Measurements from ENCODE around the gene MAP3K10. TPM values are rescaled to one million over a fixed set of nuclear protein-coding genes. Genes with fewer than 3 reads are reported as not detected.

Gene MAP3K10
- total and polyA plus RNA-seq, 9 donors: 4.2 to 12.6 (median 11.0) TPM

DNA sequence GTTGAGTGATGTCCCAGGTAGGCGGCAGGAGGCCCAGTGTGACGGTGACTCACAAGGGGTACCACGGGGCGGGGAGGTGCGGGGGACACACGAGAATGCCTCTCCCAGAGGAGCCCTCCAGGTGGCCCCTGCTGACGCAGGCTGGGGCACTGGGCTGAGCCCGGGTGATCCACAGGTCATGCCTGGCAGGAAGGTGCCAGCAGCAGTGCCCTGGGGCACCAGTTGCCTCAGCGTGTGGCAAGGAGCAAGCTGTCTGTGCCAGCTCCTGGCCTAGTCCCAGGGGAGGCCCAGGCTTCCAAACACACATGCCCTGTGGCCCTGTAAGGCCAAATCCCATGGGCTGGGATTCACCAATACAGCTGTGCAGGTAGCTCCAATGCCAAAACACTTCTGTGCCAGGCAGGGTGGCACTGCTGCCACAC is 65.9 kb downstream of the MAP3K10 start:
- H3K36me3 ChIP-seq (ENCODE audit: control insufficient read depth, insufficient read depth, low read length): peaks cover 44% of the 10 kb centered on the region
- peaks cover under 1% of the 10 kb centered on the region for H3K9me3 ChIP-seq (replicated peaks; ENCODE audit: control insufficient read depth, low read depth, low read length)
- no peaks in the 10 kb centered on the region for H3K27me3 ChIP-seq (ENCODE audit: control insufficient read depth, insufficient read depth, low read length)
- no peak overlapping the region for H3K4me3 ChIP-seq (ENCODE audit: low read length)
- no peak overlapping the region for H3K27ac ChIP-seq (ENCODE audit: low read length)
- 88% methylated on average over 9 of the region's 9 CpGs for WGBS (ENCODE audit: insufficient coverage)
- H3K4me1 ChIP-seq (ENCODE audit: control insufficient read depth, insufficient read depth, low read length): peaks cover 6% of the 10 kb centered on the region
- no peak for DNase-seq

- peaks cover 37% of the 10 kb centered on the region for H3K36me3 ChIP-seq (ENCODE audit: control insufficient read depth, insufficient read depth, low read length)
- no peaks in the 10 kb centered on the region for H3K27me3 ChIP-seq (ENCODE audit: control insufficient read depth, insufficient read depth, low read length)
- no peak overlapping the region for H3K27ac ChIP-seq (ENCODE audit: low read length)
- H3K9me3 ChIP-seq (replicated peaks; ENCODE audit: control insufficient read depth, low read depth, low read length): peaks cover 2% of the 10 kb centered on the region
- no peak overlapping the region for H3K4me3 ChIP-seq (ENCODE audit: low read length)
- WGBS (ENCODE audit: insufficient coverage): no CpG with 5 or more reads among the region's 8 CpGs
- peaks cover 29% of the 10 kb centered on the region for H3K4me1 ChIP-seq (ENCODE audit: control insufficient read depth, insufficient read depth, low read length)
- no peak for DNase-seq
Measured at GRCh38 chr19:40261631-40262030, 70.4 kb downstream of the MAP3K10 start.

- Histone ChIP-seq H3K9me3 (replicated peaks; ENCODE audit: control insufficient read depth, low read depth, low read length) (peaks cover 2% of the 10 kb centered on the region), H3K4me3 (ENCODE audit: low read length) (no peak overlapping the region), H3K4me1 (ENCODE audit: control insufficient read depth, insufficient read depth, low read length) (peaks cover 33% of the 10 kb centered on the region), H3K27me3 (ENCODE audit: control insufficient read depth, insufficient read depth, low read length) (no peaks in the 10 kb centered on the region), H3K27ac (ENCODE audit: low read length) (no peak overlapping the region), H3K36me3 (ENCODE audit: control insufficient read depth, insufficient read depth, low read length) (peaks cover 29% of the 10 kb centered on the region)
- no peak for DNase-seq
- 67% methylated on average over 1 of the region's 3 CpGs for WGBS (ENCODE audit: insufficient coverage)
Measured at GRCh38 chr19:40262422-40262821, 71.2 kb downstream of the MAP3K10 start.

DNA sequence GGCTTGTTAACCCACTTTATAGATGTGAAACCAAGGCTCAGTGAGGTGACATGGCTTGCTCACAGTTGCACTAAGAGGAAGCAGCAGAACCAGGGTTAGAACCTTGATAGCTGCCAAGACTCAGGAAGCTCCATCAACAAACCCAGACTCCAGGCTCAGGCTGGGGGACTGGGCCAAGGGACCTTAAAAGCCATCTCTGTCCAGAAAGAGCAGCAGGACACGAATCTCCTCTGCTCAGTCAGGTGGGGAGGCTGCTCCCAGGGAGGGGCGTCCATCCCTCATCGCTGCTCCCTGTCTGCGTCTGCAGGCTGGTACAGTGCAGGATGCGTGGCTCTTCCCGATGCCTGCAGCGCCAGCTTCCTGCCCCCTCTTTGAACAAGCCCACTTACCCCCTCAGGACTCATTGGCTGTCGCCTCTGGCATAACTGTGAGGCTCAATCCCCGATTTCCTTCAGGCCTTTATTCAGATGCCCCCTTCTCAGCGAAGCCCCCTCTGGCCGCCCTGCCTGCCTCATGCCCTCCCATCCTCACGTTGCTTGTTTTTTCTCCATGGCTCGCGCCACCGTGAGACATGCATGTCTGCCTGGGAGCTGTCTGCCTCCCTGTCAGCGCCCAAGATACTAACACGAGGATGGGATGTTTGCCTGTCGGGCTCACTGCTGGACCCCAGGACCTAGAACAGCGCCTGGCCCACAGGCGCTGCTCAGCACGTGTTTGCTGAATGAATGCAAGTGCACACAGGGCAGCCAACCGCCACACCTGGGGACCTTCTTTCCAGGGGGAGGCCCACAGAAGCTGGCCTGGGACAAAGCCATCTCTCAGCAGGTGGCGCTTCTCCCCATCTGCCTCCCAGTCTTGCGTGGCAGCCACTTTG is 72.5 kb downstream of the MAP3K10 start:
- 89% methylated on average over 23 of the region's 24 CpGs for WGBS (ENCODE audit: insufficient coverage)
- Histone ChIP-seq H3K4me1 (ENCODE audit: control insufficient read depth, insufficient read depth, low read length) (peaks cover 42% of the 10 kb centered on the region), H3K27ac (ENCODE audit: low read length) (no peak overlapping the region), H3K36me3 (ENCODE audit: control insufficient read depth, insufficient read depth, low read length) (peaks cover 30% of the 10 kb centered on the region), H3K9me3 (replicated peaks; ENCODE audit: control insufficient read depth, low read depth, low read length) (peaks cover 2% of the 10 kb centered on the region), H3K4me3 (ENCODE audit: low read length) (no peak overlapping the region), H3K27me3 (ENCODE audit: control insufficient read depth, insufficient read depth, low read length) (no peaks in the 10 kb centered on the region)
- DNase-seq: no peak

- Histone ChIP-seq H3K36me3 (ENCODE audit: control insufficient read depth, insufficient read depth, low read length) (peaks cover 31% of the 10 kb centered on the region), H3K4me3 (ENCODE audit: low read length) (no peak overlapping the region), H3K27me3 (ENCODE audit: control insufficient read depth, insufficient read depth, low read length) (no peaks in the 10 kb centered on the region), H3K4me1 (ENCODE audit: control insufficient read depth, insufficient read depth, low read length) (peaks cover 42% of the 10 kb centered on the region), H3K27ac (ENCODE audit: low read length) (no peak overlapping the region), H3K9me3 (replicated peaks; ENCODE audit: control insufficient read depth, low read depth, low read length) (peaks cover 2% of the 10 kb centered on the region)
- DNase-seq: no peak
- WGBS (ENCODE audit: insufficient coverage): 72% methylated on average over 18 of the region's 19 CpGs
Measured at GRCh38 chr19:40264314-40265054, 73.3 kb downstream of the MAP3K10 start.

Other genes starting within 250 kb of the MAP3K10 start
- gene PSMC4, start 220.3 kb upstream of the MAP3K10 start, total RNA-seq: 53.4 TPM
- gene PSMC4, start 220.3 kb upstream of the MAP3K10 start, polyA plus RNA-seq (ENCODE audit: insufficient read depth in 1 of 8, insufficient read length in 8 of 8, low replicate concordance in 1 of 8): 10 to 100 TPM; 57.5 to 66.7 (median 61.3) TPM
- 8.9 TPM for gene ZNF546, start 194.4 kb upstream of the MAP3K10 start, total RNA-seq
- 1 to 10 TPM; 2.5 to 4.9 (median 3.3) TPM for gene ZNF546, start 194.4 kb upstream of the MAP3K10 start, polyA plus RNA-seq (ENCODE audit: insufficient read depth in 1 of 8, insufficient read length in 8 of 8, low replicate concordance in 1 of 8)
- gene ZNF780B, start 135.2 kb upstream of the MAP3K10 start, total RNA-seq: 16.4 TPM
- gene ZNF780B, start 135.2 kb upstream of the MAP3K10 start, polyA plus RNA-seq (ENCODE audit: insufficient read depth in 1 of 8, insufficient read length in 8 of 8, low replicate concordance in 1 of 8): 10 to 100 TPM in 4 of 8 donors, 1 to 10 TPM in 4; 5.7 to 14.2 (median 10.0) TPM
- 15.0 TPM for gene ZNF780A, start 100.5 kb upstream of the MAP3K10 start, total RNA-seq
- 1 to 10 TPM; 4.7 to 9.7 (median 7.2) TPM for gene ZNF780A, start 100.5 kb upstream of the MAP3K10 start, polyA plus RNA-seq (ENCODE audit: insufficient read depth in 1 of 8, insufficient read length in 8 of 8, low replicate concordance in 1 of 8)
- gene TTC9B, start 27.0 kb downstream of the MAP3K10 start, total RNA-seq: 0.09 TPM
- under 1 TPM in 5 of 8 donors, not detected in 3; 0.08 to 0.13 (median 0.12) TPM for gene TTC9B, start 27.0 kb downstream of the MAP3K10 start, polyA plus RNA-seq (ENCODE audit: insufficient read depth in 1 of 8, insufficient read length in 8 of 8, low replicate concordance in 1 of 8)
- gene CCNP, start 35.3 kb downstream of the MAP3K10 start, total RNA-seq: 0.31 TPM
- under 1 TPM; 0.23 to 0.65 (median 0.39) TPM for gene CCNP, start 35.3 kb downstream of the MAP3K10 start, polyA plus RNA-seq (ENCODE audit: insufficient read depth in 1 of 8, insufficient read length in 8 of 8, low replicate concordance in 1 of 8)
- 120 TPM for gene AKT2, start 93.9 kb downstream of the MAP3K10 start, total RNA-seq
- 100 to 1,000 TPM; 149 to 223 (median 176) TPM for gene AKT2, start 93.9 kb downstream of the MAP3K10 start, polyA plus RNA-seq (ENCODE audit: insufficient read depth in 1 of 8, insufficient read length in 8 of 8, low replicate concordance in 1 of 8)
- gene C19orf47, start 157.0 kb downstream of the MAP3K10 start, total RNA-seq: 36.6 TPM
- 10 to 100 TPM; 54.3 to 70.2 (median 58.8) TPM for gene C19orf47, start 157.0 kb downstream of the MAP3K10 start, polyA plus RNA-seq (ENCODE audit: insufficient read depth in 1 of 8, insufficient read length in 8 of 8, low replicate concordance in 1 of 8)
- 255 TPM for gene PLD3, start 157.3 kb downstream of the MAP3K10 start, total RNA-seq
- gene PLD3, start 157.3 kb downstream of the MAP3K10 start, polyA plus RNA-seq (ENCODE audit: insufficient read depth in 1 of 8, insufficient read length in 8 of 8, low replicate concordance in 1 of 8): 100 to 1,000 TPM; 193 to 271 (median 265) TPM
- 0.13 TPM for gene HIPK4, start 198.8 kb downstream of the MAP3K10 start, total RNA-seq
- 1 to 10 TPM; 1.2 to 3.7 (median 1.9) TPM for gene HIPK4, start 198.8 kb downstream of the MAP3K10 start, polyA plus RNA-seq (ENCODE audit: insufficient read depth in 1 of 8, insufficient read length in 8 of 8, low replicate concordance in 1 of 8)
- 7.7 TPM for gene PRX, start 222.0 kb downstream of the MAP3K10 start, total RNA-seq
- gene PRX, start 222.0 kb downstream of the MAP3K10 start, polyA plus RNA-seq (ENCODE audit: insufficient read depth in 1 of 8, insufficient read length in 8 of 8, low replicate concordance in 1 of 8): 1 to 10 TPM; 7.0 to 9.3 (median 7.8) TPM
- gene SERTAD1, start 234.6 kb downstream of the MAP3K10 start, total RNA-seq: 9.8 TPM
- gene SERTAD1, start 234.6 kb downstream of the MAP3K10 start, polyA plus RNA-seq (ENCODE audit: insufficient read depth in 1 of 8, insufficient read length in 8 of 8, low replicate concordance in 1 of 8): 1 to 10 TPM; 5.7 to 9.1 (median 8.0) TPM

Measured in muscle of leg (tissue), 11 donors.